Left renal pelvis (tissue), 4 donors: ENCODE measurements around the gene ZNF398. TPM values are rescaled to one million over a fixed set of nuclear protein-coding genes. Genes with fewer than 3 reads are reported as not detected.

Experiments used
- DNase-seq, 4 donors: peaks; one replicate each; pipeline ENCODE4 v3.0.0-alpha.2; 2013; ENCODE audit warnings: low read depth in 4 of 4, low spot score in 3 of 4
- polyA plus RNA-seq, 4 donors: library from polyadenylated mRNA; unstranded; fragments of 120-200 nt; gene quantifications; one replicate each; pipeline ENCODE4 v1.2.1, GENCODE V29; 2013; ENCODE audit not compliant: insufficient read length in 4 of 4

ZNF398 gene
- polyA plus RNA-seq, 4 donors: 13.1 to 15.4 (median 14.4) TPM

DNA sequence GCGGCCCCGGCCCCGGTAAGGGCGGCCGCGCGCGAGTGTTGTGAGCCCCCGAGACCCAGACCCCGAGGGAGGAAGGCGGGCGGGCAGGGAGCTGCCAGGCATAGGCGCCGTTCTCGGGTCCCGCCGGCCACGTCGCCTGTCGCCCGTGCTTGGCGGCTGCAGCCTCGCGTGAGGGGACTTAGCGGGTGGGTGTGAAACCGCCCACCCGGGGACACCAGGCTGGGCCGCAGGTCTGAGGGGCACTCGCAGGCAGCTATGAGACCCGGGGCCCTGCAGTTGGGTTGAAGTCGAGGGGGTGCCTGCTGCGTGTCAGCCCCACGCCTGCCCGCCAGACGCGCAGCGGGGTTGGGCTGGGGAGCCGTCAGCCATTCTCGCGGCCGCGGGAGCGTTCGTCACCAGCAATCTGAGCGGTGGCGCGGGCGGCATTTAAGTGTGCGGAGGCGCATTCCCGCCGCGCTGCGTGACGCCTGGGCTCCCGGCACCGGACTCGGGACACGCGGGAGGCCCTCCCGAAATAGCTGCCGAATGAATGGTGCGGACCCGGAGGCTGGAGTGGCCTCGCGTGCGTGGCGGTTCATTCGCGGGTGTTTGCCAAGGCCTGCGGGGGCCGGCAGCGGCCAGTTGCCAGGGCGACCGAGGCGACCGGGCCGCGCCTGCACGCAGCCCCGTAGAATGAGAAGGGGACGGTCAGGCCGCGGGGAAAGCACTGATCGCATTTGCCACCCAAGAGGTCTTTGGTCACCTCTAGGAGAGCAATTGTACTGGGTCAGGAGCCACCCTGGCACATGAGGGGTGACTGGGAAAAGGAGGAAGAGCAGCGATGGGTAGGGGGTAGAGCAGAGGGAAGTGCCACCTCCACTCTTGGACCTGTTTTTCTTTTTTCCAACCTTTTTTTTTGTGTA, 750 bp downstream of the ZNF398 start:
- no peak for DNase-seq

DNA sequence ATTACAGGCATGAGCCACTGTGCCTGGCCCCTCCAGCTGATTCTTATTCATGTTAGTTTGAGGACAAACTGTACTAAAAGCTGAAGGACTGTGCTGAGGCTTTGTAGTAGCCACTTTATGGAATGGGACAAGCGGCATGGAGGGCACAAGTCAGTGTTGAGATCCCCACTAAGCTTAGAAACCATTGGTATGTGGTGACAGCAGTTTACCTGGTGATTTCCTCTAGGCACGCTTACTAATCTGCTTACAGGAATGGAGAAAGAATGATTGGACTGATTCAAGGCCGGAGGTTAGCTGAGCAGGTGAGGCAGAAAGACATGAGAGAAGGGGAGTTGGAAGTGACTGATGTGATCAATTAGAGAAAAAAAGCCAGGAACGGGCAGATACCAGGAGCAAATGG, 3.7 kb downstream of the ZNF398 start:
- DNase-seq: no peak

DNA sequence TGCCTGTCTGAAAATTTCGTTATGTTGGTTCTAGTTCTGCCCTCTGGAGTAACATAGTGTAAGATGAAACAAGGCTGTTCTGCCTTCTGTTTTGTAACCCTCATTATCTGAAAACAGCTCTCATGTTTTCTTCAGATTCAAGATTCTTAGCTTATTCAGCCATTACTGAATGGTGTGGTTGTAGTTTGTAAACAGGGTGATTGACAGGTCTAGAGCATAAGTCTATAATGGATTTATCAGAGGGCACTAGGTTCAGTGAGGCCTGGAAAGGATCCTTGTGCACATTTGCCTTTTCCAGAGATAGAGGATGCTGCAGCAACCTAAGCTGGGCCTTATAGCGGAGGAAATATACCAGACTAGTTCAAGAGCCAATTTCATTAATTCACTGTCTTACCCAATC, 6.1 kb downstream of the ZNF398 start:
- DNase-seq: no peak

- DNase-seq: no peak
Measured at GRCh38 chr7:149154056-149154455, 6.8 kb downstream of the ZNF398 start.

DNA sequence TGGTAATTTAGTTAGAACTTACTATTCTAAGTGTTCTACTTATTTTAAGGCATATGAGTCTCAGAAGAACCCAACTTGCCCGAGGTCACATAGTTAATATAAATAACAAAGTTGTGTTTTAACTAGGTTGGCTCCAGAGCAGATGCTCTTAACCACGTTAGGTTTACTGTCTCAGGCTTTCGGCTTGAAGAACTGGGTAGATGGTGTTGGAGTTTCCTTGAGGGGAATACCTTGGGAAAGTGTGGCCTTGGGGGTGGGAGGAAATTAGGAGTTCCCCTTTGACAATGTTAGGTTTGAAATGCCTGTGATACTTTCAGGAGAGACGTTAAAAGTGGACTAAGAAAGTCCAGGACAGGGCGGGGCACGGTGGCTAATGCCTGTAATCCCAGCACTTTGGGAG, 9.6 kb downstream of the ZNF398 start:
- no peak for DNase-seq

- no peak for DNase-seq
Measured at GRCh38 chr7:149161241-149161848, 14.1 kb downstream of the ZNF398 start.

DNA sequence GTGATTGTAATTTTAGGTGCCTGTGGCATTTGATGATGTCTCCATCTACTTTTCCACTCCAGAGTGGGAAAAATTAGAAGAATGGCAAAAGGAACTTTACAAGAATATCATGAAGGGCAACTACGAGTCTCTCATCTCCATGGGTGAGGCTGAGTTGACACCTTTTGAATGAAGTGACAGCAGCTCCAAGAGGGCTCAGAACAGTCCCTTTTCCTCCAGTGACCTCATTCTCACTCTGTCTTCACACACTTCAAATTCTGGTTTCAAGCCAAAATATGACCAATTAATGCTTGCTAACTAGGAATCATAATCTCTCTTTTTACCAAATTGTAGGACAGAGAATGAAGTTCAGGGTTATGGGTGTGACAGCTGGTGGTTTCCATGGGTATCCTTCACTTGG, 18.9 kb downstream of the ZNF398 start:
- no peak for DNase-seq

- no peak for DNase-seq
Measured at GRCh38 chr7:149166630-149167352, 19.5 kb downstream of the ZNF398 start.

DNA sequence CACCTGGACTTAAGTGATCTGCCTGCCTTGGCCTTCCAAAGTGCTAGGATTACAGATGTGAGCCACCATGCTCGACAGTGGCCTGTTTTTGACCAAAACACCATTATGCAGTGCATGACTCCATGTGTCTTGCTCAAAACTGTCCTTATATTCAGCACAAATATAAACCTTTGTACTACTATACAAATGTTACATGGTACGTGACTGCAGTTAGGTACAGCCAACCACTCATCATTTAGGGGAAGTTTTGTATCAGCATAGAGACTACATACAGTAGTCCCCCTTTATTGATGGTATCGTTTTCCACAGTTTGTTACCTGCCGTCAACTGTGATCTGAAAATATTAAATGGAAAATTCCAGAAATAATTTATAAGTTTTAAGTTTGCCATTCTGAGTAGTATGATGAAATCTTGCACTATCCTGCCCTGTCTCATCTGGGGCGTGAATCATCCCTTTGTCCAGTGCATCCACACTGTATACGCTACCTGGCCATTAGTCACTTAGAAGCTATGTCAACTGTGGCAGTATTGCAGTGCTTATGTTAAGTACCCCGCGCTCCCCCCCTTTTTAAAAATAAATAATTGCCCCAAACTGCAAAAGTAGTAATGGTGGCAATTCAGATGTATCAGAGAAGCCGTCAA, 24.8 kb downstream of the ZNF398 start:
- no peak for DNase-seq

GRCh38 chr7:149172534-149172920, 25.3 kb downstream of the ZNF398 start:
- DNase-seq: no peak

DNA sequence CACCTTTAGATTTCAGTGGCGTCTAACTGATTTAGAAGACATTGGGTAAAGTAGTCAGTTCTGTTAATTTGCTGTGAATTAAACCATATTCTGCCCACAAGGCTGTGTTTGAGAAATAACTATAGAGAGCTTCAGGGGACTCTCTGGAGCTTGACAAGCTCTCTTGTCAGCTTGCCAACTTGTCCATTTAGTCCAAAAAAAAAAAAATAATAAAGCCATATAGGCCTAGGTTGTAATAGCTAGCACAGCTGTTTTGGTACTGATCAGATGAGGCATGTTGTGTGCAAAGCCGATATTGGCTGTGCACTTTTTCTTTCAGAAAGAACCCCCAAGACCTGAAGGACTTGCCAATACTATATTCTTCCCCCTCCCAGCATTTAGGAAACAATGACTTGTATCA, 27.9 kb downstream of the ZNF398 start:
- DNase-seq: no peak

DNA sequence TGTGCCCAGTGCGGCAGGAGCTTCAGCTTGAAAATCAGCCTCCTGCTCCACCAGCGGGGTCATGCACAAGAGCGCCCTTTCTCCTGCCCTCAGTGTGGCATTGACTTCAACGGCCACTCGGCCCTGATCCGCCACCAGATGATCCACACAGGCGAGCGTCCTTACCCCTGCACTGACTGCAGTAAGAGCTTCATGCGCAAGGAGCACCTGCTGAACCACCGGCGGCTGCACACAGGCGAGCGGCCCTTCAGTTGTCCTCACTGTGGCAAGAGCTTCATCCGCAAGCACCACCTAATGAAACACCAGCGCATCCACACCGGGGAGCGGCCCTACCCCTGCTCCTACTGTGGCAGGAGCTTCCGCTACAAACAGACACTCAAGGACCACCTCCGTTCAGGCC, 32.0 kb downstream of the ZNF398 start:
- DNase-seq: no peak

DNA sequence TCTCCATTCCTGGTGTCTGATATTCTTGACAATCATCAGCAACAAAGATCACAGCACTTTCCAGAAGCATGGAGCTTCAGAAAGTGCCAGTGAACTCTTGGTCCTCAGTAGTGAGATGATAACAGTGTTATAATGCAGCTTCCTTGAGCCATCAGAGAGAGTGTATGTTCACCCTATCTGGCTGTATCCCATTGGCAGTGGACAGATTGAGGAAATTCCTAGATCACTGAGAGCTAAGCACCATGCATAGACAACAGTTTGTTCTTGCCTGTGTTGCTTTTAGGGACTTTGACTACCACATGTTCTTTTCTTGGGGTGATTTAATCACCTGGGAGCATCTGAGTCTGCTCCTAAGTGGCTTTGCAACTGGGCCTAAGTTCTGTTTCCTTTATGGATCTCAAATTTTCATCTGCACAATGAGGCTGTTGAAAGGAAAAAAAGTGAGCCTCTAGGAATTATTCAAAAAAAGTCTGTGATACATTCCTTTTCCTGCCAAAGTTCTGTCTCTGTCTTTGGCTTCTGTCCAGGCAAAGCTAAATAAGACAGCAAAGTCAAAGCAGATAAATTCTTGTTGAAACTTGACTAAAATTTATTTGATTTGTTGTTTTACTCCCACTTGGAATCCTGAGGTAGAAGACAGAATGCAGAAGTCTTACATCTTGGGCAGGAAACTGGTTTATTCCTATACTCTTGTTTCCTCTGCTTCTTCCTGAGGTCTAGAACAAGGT, 33.6 kb downstream of the ZNF398 start:
- DNase-seq: no peak

- DNase-seq: no peak
Measured at GRCh38 chr7:149181450-149181790, 34.2 kb downstream of the ZNF398 start.

DNA sequence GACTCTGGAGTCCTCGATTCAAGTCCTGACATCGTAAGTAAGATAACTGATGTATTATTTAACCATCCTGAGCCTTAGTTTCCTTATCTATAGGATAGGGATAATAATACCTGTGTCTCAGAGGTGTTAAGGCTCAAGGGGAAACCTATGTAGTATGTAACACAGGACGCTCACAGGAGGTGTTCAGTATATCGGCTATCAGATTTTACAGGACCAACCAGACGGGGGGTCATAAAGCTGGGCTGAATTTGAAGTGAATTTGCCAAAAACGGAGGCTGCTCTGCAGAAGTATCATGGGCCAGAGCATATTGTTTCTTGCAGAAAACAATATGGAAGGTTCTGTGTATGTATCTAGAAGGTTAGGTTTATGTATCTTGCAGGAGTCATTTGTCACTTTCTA, 37.0 kb downstream of the ZNF398 start:
- DNase-seq: no peak

DNA sequence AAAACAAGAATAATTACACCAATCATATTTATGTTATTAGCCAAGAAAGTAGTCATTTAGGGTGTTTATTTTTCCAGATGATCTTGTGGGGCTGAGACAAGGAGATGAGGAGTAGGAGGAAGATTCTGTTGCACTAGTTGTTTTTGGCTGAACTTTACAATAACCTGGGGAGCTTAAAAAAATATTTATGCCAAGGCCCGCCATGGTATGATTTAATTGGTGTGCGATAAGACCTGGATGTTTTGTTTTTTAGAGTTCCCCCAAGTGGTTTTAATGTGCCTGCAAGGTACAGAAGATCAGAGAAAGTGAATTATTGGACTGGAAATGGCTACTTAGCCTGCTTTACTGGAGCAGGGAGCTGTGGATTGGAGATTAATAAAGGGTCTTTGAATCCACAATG, 41.0 kb downstream of the ZNF398 start:
- no peak for DNase-seq

DNA sequence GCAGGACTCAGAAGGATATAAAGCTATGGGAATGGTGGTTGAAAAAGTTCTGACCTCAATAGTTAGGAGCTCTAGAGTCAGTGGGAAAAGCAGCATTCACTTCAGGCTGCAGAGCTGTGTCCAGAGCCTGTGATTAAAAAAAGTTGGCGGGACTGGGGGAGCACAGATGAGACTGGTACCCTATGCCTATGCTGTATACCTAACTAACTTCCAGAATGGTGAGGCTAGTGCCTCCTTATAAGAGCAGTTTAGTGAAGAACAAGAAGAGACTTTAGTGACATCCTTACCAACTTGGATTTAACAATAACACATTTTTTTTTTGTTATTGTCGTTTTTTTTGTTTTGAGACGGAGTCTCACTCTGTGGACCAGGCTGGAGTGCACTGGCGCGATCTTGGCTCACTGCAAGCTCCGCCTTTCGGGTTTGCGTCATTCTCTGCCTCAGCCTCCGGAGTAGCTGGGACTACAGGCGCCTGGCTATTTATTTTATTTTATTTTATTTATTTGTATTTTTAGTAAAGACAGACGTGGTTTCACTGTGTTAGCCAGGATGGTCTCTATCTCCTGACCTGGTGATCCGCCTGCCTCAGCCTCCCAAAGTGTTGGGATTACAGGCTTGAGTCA, 41.5 kb downstream of the ZNF398 start:
- no peak for DNase-seq

GRCh38 chr7:149191851-149192250, 44.6 kb downstream of the ZNF398 start:
- DNase-seq: no peak

DNA sequence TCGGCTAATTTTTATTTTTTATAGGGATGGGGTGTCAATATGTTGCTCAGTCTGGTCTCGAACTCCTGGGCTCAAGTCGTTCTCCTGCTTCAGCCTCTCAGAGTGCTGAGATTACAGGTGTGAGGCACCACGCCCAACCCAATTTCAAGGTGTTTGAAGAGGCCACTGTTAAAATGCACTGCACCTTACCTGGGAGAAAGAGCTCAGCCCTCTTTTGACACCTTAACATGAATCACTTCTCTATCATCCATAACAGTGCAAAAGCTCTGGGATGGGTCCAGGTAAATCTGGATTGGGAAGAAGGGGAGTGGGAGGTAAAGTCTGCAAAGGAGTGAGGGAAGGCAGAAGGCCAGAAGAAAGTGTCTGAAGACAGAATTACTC, 47.5 kb downstream of the ZNF398 start:
- DNase-seq: no peak
